Measurements from ENCODE around the gene ADAMTSL5.
"Not testable (repeated sequence)": the region's sequence is repeated elsewhere in the genome, so short reads cannot be mapped to it uniquely, and the experiment has no call there.

- TF ChIP-seq POLR2A, EP300 (IDR thresholded peaks at IDR 0.05): not testable (repeated sequence)
- TF ChIP-seq, protein P1, sequence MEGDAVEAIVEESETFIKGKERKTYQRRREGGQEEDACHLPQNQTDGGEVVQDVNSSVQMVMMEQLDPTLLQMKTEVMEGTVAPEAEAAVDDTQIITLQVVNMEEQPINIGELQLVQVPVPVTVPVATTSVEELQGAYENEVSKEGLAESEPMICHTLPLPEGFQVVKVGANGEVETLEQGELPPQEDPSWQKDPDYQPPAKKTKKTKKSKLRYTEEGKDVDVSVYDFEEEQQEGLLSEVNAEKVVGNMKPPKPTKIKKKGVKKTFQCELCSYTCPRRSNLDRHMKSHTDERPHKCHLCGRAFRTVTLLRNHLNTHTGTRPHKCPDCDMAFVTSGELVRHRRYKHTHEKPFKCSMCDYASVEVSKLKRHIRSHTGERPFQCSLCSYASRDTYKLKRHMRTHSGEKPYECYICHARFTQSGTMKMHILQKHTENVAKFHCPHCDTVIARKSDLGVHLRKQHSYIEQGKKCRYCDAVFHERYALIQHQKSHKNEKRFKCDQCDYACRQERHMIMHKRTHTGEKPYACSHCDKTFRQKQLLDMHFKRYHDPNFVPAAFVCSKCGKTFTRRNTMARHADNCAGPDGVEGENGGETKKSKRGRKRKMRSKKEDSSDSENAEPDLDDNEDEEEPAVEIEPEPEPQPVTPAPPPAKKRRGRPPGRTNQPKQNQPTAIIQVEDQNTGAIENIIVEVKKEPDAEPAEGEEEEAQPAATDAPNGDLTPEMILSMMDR (IDR thresholded peaks at IDR 0.05): not testable (repeated sequence)
Observed at GRCh38 chr19:1530856-1531255, 18.0 kb upstream of the ADAMTSL5 start.

Measured in stomach (tissue), 4 donors.